Adrenal gland (tissue), 5 donors: ENCODE results near the gene ST3GAL4.

Experiments used
- POLR2A ChIP-seq, 2 donors: fragments of 450-650 bp; IDR thresholded peaks; one replicate each; pipeline ENCODE4 v1.6.1; 2017; ENCODE audit warnings: antibody characterized with exemption in 2 of 2, mild to moderate bottlenecking in 2 of 2, moderate library complexity in 1 of 2
- TF ChIP-seq, protein P1 (sequence below), 6 experiments: fragments of 450-650 bp in 4 of 6; fragments of 200-600 bp in 2 of 6; sonication (generic) in 1 of 6; IDR thresholded peaks; 1 replicate in 5 of 6; 2 replicates in 1 of 6; pipeline versions ENCODE4 v1.5.1 to v1.8.0; 2016 to 2021; ENCODE audit warnings: antibody characterized with exemption in 6 of 6, mild to moderate bottlenecking in 2 of 6, moderate library complexity in 1 of 6
- donor health status: DM: no; HTN: no; CAD: no.

DNA sequence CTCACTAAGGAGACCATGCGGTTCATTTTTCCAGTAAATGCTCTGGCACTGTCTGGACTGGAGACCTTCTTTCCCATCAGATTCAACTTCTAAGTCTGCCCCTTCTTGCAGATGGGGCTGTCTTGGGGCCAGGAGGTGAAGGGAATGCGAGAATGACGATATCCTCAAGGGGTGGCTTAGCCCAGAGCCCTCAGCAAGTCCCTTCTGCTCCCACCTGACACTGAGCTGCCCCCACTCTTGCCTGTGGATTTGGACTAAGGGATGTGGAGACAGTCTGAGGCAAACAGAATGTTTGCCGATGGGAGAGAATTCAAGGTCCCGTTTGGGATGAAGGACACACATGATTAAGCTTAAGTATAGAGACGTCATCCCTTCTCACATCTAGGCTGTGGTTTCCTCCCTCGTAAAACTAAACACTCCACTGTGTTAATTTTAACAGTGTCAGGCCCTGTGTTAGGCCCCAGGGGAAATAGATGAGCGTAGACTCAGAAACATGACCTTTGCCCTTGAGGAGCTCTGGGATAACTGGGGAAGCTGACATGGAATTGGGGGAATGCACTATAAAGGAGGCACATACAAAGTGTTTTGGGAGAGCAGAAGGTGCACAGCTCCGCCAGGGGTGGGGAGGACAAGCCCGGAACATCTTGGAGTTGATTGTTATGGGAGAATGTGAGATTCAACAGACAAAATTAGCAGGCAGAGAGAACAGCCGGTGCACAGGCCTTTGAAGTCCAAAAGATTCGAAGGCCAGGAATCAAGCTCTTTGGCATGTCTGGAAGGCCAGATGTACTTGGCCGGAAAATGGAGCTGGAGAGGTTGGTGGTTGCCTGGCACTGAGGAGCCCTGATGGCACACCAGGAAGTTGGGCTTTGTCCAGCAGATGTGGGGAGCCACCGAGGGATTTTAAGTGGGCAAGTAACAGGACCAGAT lies 71.6 kb downstream of the ST3GAL4 start:
- TF ChIP-seq, protein P1, sequence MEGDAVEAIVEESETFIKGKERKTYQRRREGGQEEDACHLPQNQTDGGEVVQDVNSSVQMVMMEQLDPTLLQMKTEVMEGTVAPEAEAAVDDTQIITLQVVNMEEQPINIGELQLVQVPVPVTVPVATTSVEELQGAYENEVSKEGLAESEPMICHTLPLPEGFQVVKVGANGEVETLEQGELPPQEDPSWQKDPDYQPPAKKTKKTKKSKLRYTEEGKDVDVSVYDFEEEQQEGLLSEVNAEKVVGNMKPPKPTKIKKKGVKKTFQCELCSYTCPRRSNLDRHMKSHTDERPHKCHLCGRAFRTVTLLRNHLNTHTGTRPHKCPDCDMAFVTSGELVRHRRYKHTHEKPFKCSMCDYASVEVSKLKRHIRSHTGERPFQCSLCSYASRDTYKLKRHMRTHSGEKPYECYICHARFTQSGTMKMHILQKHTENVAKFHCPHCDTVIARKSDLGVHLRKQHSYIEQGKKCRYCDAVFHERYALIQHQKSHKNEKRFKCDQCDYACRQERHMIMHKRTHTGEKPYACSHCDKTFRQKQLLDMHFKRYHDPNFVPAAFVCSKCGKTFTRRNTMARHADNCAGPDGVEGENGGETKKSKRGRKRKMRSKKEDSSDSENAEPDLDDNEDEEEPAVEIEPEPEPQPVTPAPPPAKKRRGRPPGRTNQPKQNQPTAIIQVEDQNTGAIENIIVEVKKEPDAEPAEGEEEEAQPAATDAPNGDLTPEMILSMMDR (IDR thresholded peaks at IDR 0.05) = no peak
- no peak for TF ChIP-seq POLR2A (IDR thresholded peaks at IDR 0.05)
